ENCODE measurements around the gene ZDHHC22. TPM values are rescaled to one million over a fixed set of nuclear protein-coding genes. Genes with fewer than 3 reads are reported as not detected.

Gene ZDHHC22
- total RNA-seq = not detected in 2 replicates

GRCh38 chr14:77141214-77142004 is at the start of gene ZDHHC22:
TSS of gene ZDHHC22 (minus strand) at chr14:77141791. CDS start at chr14:77139738, 2,053 bp downstream.

GRCh38 chr14:77181603-77182437 is 40.2 kb upstream of the ZDHHC22 start, which contains the start of gene TMEM63C:
TSS of gene TMEM63C (plus strand) at chr14:77181798. CDS start at chr14:77218814, 37,016 bp downstream.

GRCh38 chr14:77097700-77098528 is 43.7 kb downstream of the ZDHHC22 start, which contains the start of gene CIPC:
TSS of gene CIPC (plus strand) at chr14:77098258. CDS start at chr14:77105709, 7,451 bp downstream.

Other genes with a start within 250 kb of the ZDHHC22 start
- gene IRF2BPL, start 113.1 kb downstream of the ZDHHC22 start, total RNA-seq = 28.7 and 44.0 TPM in 2 replicates
- 11.1 TPM in 2 replicates for gene CIPC, start 43.5 kb downstream of the ZDHHC22 start, total RNA-seq
- not detected in 2 replicates for gene TMEM63C, start 40.0 kb upstream of the ZDHHC22 start, total RNA-seq
- gene NGB, start 129.4 kb upstream of the ZDHHC22 start, total RNA-seq = not detected in 2 replicates
- 12.9 and 16.4 TPM in 2 replicates for gene POMT2, start 179.1 kb upstream of the ZDHHC22 start, total RNA-seq
- gene GSTZ1, start 179.2 kb upstream of the ZDHHC22 start, total RNA-seq = 30.7 and 32.5 TPM in 2 replicates
- 8.9 and 11.6 TPM in 2 replicates for gene TMED8, start 235.3 kb upstream of the ZDHHC22 start, total RNA-seq
- gene SAMD15, start 235.6 kb upstream of the ZDHHC22 start, total RNA-seq = 2.2 and 3.0 TPM in 2 replicates

Data from uterine smooth muscle cell (primary cell).